Measurements from ENCODE around the gene TRHDE. TPM values are rescaled to one million over a fixed set of nuclear protein-coding genes. Genes with fewer than 3 reads are reported as not detected.

The TRHDE gene
- total RNA-seq, 1 experiment from 2014 or later = not detected

DNA sequence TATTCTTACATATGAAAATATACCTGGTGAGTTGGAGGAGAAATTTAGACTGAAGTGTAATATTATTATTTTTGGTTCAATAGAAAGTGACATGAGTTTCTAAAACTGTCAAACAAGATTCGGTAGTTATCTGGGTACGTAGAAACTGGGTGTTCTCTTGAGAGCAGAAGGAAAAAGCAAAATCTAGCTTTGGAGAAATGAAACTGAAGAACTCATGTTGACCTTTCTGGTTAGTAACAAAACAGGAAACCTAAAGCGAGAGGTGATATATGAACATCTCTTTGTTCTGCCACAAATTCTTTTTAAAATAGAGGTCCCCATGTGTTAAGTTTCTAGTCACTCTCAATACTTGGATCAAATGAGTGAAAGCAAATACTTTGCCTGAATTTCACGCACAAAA is 401.7 kb downstream of the TRHDE start:
- POLR2A ChIA-PET = no interaction called here
- TF ChIP-seq, protein P1, sequence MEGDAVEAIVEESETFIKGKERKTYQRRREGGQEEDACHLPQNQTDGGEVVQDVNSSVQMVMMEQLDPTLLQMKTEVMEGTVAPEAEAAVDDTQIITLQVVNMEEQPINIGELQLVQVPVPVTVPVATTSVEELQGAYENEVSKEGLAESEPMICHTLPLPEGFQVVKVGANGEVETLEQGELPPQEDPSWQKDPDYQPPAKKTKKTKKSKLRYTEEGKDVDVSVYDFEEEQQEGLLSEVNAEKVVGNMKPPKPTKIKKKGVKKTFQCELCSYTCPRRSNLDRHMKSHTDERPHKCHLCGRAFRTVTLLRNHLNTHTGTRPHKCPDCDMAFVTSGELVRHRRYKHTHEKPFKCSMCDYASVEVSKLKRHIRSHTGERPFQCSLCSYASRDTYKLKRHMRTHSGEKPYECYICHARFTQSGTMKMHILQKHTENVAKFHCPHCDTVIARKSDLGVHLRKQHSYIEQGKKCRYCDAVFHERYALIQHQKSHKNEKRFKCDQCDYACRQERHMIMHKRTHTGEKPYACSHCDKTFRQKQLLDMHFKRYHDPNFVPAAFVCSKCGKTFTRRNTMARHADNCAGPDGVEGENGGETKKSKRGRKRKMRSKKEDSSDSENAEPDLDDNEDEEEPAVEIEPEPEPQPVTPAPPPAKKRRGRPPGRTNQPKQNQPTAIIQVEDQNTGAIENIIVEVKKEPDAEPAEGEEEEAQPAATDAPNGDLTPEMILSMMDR (IDR thresholded peaks at IDR 0.05; ENCODE audit: insufficient read depth in 1 of 2, low read depth in 1 of 2, low read length in 1 of 2, severe bottlenecking in 1 of 2, unreplicated experiment in 1 of 2) = no peak
- Mint-ChIP-seq H3K4me3 (ENCODE audit: unreplicated experiment) (no peak overlapping the region), H3K27ac (ENCODE audit: unreplicated experiment) (no peak overlapping the region), H3K36me3 (ENCODE audit: insufficient read depth, unreplicated experiment) (no peaks in the 10 kb centered on the region), H3K9me3 (ENCODE audit: unreplicated experiment) (no peaks in the 10 kb centered on the region), H3K4me1 (ENCODE audit: low read depth, unreplicated experiment) (no peaks in the 10 kb centered on the region), H3K27me3 (ENCODE audit: insufficient read depth, unreplicated experiment) (peaks cover 3% of the 10 kb centered on the region)
- no TSS peak for BruUV-seq (replicated peaks)
- Histone ChIP-seq H3K36me3 (ENCODE audit: control insufficient read depth, insufficient read depth, low read length) (no peaks in the 10 kb centered on the region), H3K9me3 (no peaks in the 10 kb centered on the region), H3K4me1 (no peaks in the 10 kb centered on the region), H3K4me3 (ENCODE audit: low read depth, low read length) (no peak overlapping the region), H3K27me3 (replicated peaks; ENCODE audit: control insufficient read depth, insufficient read depth, low read length) (no peaks in the 10 kb centered on the region)
- CTCF ChIA-PET = no interaction called here
- DNase-seq = no peak
- intact Hi-C loops (cut with micrococcal nuclease; ENCODE audit: unreplicated experiment) = no loop called here

DNA sequence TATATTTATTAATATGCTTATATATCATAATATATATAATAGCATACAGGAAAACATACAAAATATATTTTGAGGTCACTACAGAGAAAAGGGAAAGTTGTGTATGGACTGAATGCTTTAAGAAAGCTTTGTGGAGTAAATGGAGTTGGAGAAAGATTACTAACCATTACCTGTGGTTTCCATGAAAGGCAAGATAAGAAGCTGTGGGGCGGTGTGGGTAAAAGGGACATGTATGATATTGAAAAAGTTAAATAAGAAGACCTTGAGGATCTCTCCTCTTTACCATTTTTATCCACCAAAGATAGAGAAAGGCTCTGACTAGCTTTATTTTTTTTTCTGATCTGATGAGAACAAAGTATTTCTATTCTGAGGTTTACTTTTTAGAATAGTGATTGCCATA is 404.4 kb downstream of the TRHDE start:
- H3K9me3 ChIP-seq = no peaks in the 10 kb centered on the region
- Mint-ChIP-seq H3K36me3 (ENCODE audit: insufficient read depth, unreplicated experiment) (no peaks in the 10 kb centered on the region), H3K9me3 (ENCODE audit: unreplicated experiment) (no peaks in the 10 kb centered on the region), H3K27me3 (ENCODE audit: insufficient read depth, unreplicated experiment) (peaks cover 3% of the 10 kb centered on the region), H3K4me3 (ENCODE audit: unreplicated experiment) (no peak overlapping the region), H3K4me1 (ENCODE audit: low read depth, unreplicated experiment) (no peaks in the 10 kb centered on the region), H3K27ac (ENCODE audit: unreplicated experiment) (no peak overlapping the region)
- POLR2A ChIA-PET = no interaction called here
- intact Hi-C loops (cut with micrococcal nuclease; ENCODE audit: unreplicated experiment) = no loop called here
- no TSS peak for BruUV-seq (replicated peaks)
- no peaks in the 10 kb centered on the region for H3K4me1 ChIP-seq
- TF ChIP-seq, protein P1 (IDR thresholded peaks at IDR 0.05; ENCODE audit: insufficient read depth in 1 of 2, low read depth in 1 of 2, low read length in 1 of 2, severe bottlenecking in 1 of 2, unreplicated experiment in 1 of 2) = no peak
- no peaks in the 10 kb centered on the region for H3K36me3 ChIP-seq (ENCODE audit: control insufficient read depth, insufficient read depth, low read length)
- DNase-seq = no peak
- H3K4me3 ChIP-seq (ENCODE audit: low read depth, low read length) = no peak overlapping the region
- no peaks in the 10 kb centered on the region for H3K27me3 ChIP-seq (replicated peaks; ENCODE audit: control insufficient read depth, insufficient read depth, low read length)
- CTCF ChIA-PET = no interaction called here

DNA sequence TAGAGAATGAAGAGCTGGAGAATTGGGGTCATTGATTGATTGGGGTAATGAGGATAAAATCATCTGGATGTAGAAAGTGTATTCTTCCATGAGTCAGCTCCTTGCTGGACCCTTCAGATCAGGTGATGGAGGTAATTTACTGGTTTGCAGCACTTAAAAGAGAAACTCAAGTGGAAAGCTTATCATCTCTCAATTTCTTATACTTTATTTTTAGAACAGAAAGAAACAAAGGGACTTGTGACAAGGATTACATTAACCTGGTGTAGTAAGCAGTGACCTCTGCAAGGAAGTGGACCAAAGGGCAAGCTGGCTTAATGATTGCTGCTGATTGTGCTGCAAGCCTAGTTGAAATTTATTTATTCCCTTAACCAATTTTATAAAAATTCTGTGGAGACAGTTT is 405.0 kb downstream of the TRHDE start:
- H3K4me1 ChIP-seq = no peaks in the 10 kb centered on the region
- TF ChIP-seq, protein P1 (IDR thresholded peaks at IDR 0.05; ENCODE audit: insufficient read depth in 1 of 2, low read depth in 1 of 2, low read length in 1 of 2, severe bottlenecking in 1 of 2, unreplicated experiment in 1 of 2) = no peak
- H3K36me3 Mint-ChIP-seq (ENCODE audit: insufficient read depth, unreplicated experiment) = no peaks in the 10 kb centered on the region
- H3K4me3 ChIP-seq (ENCODE audit: low read depth, low read length) = no peak overlapping the region
- H3K4me1 Mint-ChIP-seq (ENCODE audit: low read depth, unreplicated experiment) = no peaks in the 10 kb centered on the region
- intact Hi-C loops (cut with micrococcal nuclease; ENCODE audit: unreplicated experiment) = no loop called here
- H3K27me3 ChIP-seq (replicated peaks; ENCODE audit: control insufficient read depth, insufficient read depth, low read length) = no peaks in the 10 kb centered on the region
- H3K4me3 Mint-ChIP-seq (ENCODE audit: unreplicated experiment) = no peak overlapping the region
- no peaks in the 10 kb centered on the region for H3K9me3 ChIP-seq
- H3K27ac Mint-ChIP-seq (ENCODE audit: unreplicated experiment) = no peak overlapping the region
- H3K9me3 Mint-ChIP-seq (ENCODE audit: unreplicated experiment) = no peaks in the 10 kb centered on the region
- no peak for DNase-seq
- peaks cover 3% of the 10 kb centered on the region for H3K27me3 Mint-ChIP-seq (ENCODE audit: insufficient read depth, unreplicated experiment)
- H3K36me3 ChIP-seq (ENCODE audit: control insufficient read depth, insufficient read depth, low read length) = no peaks in the 10 kb centered on the region
- CTCF ChIA-PET = no interaction called here
- BruUV-seq (replicated peaks) = no TSS peak
- POLR2A ChIA-PET = no interaction called here

Data from Caco-2 (cell line).